GM12878 (cell line): ENCODE measurements around the gene PPP1R7. TPM values are rescaled to one million over a fixed set of nuclear protein-coding genes. Genes with fewer than 3 reads are reported as not detected.
A peak's percentile ranks its signal among the peaks of the same experiment; 100 is the strongest.

Source experiments
- CHD1 ChIP-seq: IDR thresholded peaks from 2 replicates; pipeline ENCODE4 v1.6.1; 2012; ENCODE audit warnings: low read depth, low read length, improper control_type of control experiment
- CREB1 ChIP-seq: IDR thresholded peaks from 2 replicates; pipeline ENCODE4 v1.6.1; 2012; ENCODE audit warnings: low read depth, mild to moderate bottlenecking, inconsistent platforms
- CREM ChIP-seq: IDR thresholded peaks from 2 replicates; pipeline ENCODE4 v1.6.1; 2014; ENCODE audit warnings: antibody characterized with exemption, low read depth
- CTCF ChIP-seq, 3 experiments: IDR thresholded peaks in 2 of 3; conservative IDR thresholded peaks in 1 of 3; 2 replicates each; pipeline ENCODE4 v1.5.1; 2011; ENCODE audit warnings: low read depth in 3 of 3, low read length in 3 of 3, mild to moderate bottlenecking in 3 of 3, control low read depth in 2 of 3, moderate library complexity in 2 of 3, inconsistent platforms in 1 of 3, mixed read lengths in 1 of 3; ENCODE audit not compliant: control insufficient read depth in 2 of 3, insufficient read depth in 1 of 3; ENCODE audit errors: extremely low read depth in 1 of 3
- E4F1 ChIP-seq: fragments of 450-650 bp; IDR thresholded peaks from 2 replicates; pipeline ENCODE4 v1.6.1; 2018; ENCODE audit warnings: borderline replicate concordance, mild to moderate bottlenecking; ENCODE audit not compliant: partially characterized antibody
- ELK1 ChIP-seq: IDR thresholded peaks from 2 replicates; pipeline ENCODE4 v1.6.1; 2012; ENCODE audit warnings: low read depth, low read length, improper control_type of control experiment
- EZH2 ChIP-seq: IDR thresholded peaks from 2 replicates; pipeline ENCODE4 v1.6.1; 2012; ENCODE audit warnings: low read depth, mild to moderate bottlenecking, control low read depth, inconsistent platforms, low read length, borderline replicate concordance; ENCODE audit not compliant: control insufficient read depth
- GATAD2B ChIP-seq: fragments of 450-650 bp; conservative IDR thresholded peaks from 2 replicates; pipeline ENCODE4 v1.6.1; 2017; ENCODE audit warnings: low read depth, mild to moderate bottlenecking, moderate library complexity
- MAX ChIP-seq: IDR thresholded peaks from 2 replicates; pipeline ENCODE4 v1.6.1; 2012; ENCODE audit warnings: low read depth, low read length, improper control_type of control experiment
- NKRF ChIP-seq: fragments of 450-650 bp; conservative IDR thresholded peaks from 2 replicates; pipeline ENCODE4 v1.6.1; 2017; ENCODE audit warnings: mild to moderate bottlenecking, moderate library complexity
- NR2C1 ChIP-seq: fragments of 450-650 bp; IDR thresholded peaks from 2 replicates; pipeline ENCODE4 v1.6.1; 2017; ENCODE audit warnings: antibody characterized with exemption, mild to moderate bottlenecking, moderate library complexity
- PKNOX1 ChIP-seq: fragments of 450-650 bp; IDR thresholded peaks from 2 replicates; pipeline ENCODE4 v1.6.1; 2016; ENCODE audit warnings: mild to moderate bottlenecking
- PML ChIP-seq: IDR thresholded peaks from 2 replicates; pipeline ENCODE4 v1.6.1; 2012; ENCODE audit warnings: low read length, inconsistent platforms
- POU2F2 ChIP-seq: IDR thresholded peaks from 3 replicates; pipeline ENCODE4 v1.6.1; 2011; ENCODE audit warnings: low read depth, mild to moderate bottlenecking, low read length, borderline replicate concordance
- RBBP5 ChIP-seq: fragments of 200-600 bp; sonication (generic); conservative IDR thresholded peaks from 2 replicates; pipeline ENCODE4 v1.6.1; 2016
- SREBF2 ChIP-seq: IDR thresholded peaks from 2 replicates; pipeline ENCODE4 v1.6.1; 2012; ENCODE audit warnings: mild to moderate bottlenecking, low read length
- YBX1 ChIP-seq: fragments of 450-650 bp; IDR thresholded peaks from 2 replicates; pipeline ENCODE4 v1.6.1; 2016; ENCODE audit warnings: antibody characterized with exemption
- ZNF622 ChIP-seq: fragments of 450-650 bp; IDR thresholded peaks from 2 replicates; pipeline ENCODE4 v1.6.1; 2017; ENCODE audit warnings: mild to moderate bottlenecking, inconsistent platforms
- polyA plus RNA-seq, 11 experiments: library from polyadenylated mRNA; depleted of rRNA in 4 of 11; unstranded in 6 of 11; stranded (reverse) in 5 of 11; fragments of >200 nt; fragmentation: Nextera tagmentation in 4 of 11; fragmentation: Illumina TruSeq in 1 of 11; extraction: Ambion mirVana in 4 of 11; extraction: Trizol in 1 of 11; gene quantifications; 1 replicate in 1 of 11; 2 replicates in 10 of 11; pipeline versions ENCODE4 v1.2.1 to v1.2.3, GENCODE V29; 2011 to 2016; ENCODE audit warnings: inconsistent platforms in 2 of 11, missing spikeins in 2 of 11, low read depth in 1 of 11
- total RNA-seq, 4 experiments: library from RNA; depleted of rRNA in 3 of 4; stranded (reverse); fragments of >200 nt in 3 of 4; fragmentation: Illumina TruSeq in 1 of 4; extraction: Trizol in 1 of 4; gene quantifications; 2 replicates each; pipeline versions ENCODE4 v1.2.1 to v1.2.3, GENCODE V29; 2013 to 2021

Gene PPP1R7
- total and polyA plus RNA-seq, 10 of the 15 experiments (the other 5 are each of a cell fraction or from before 2014, with no cell fraction given), result 78.5 to 174 (median 93.7) TPM

- TF ChIP-seq E4F1, result peak; percentile 46
- peak; percentile 92 for TF ChIP-seq CREM
- no peak for TF ChIP-seq CTCF (IDR thresholded peaks at IDR 0.05 in 2 of 3, conservative IDR thresholded peaks at IDR 0.05 in 1 of 3; ENCODE audit: control insufficient read depth in 2 of 3, extremely low read depth in 1 of 3, insufficient read depth in 1 of 3, low read depth in 3 of 3, low read length in 3 of 3)
- peak; percentile 49; the same call in 1 of the 2 replicates for TF ChIP-seq RBBP5
- peak; percentile 75 for TF ChIP-seq PML
- TF ChIP-seq ELK1, result peak; percentile 96
- peak; percentile 91 for TF ChIP-seq POU2F2
- TF ChIP-seq EZH2, result no peak
- TF ChIP-seq CREB1, result peak; percentile 86
- peak; percentile 69 for TF ChIP-seq MAX
- TF ChIP-seq NR2C1, result peak; percentile 70
- no peak for TF ChIP-seq ZNF622
- peak; percentile 79 for TF ChIP-seq PKNOX1
- peak; percentile 68 for TF ChIP-seq NKRF
- TF ChIP-seq CHD1, result 0 out of 2 replicates have a peak, but pooled peaks have one; percentile 44
- peak; percentile 97 for TF ChIP-seq GATAD2B
- TF ChIP-seq SREBF2, result peak; percentile 66; the same call in 1 of the 2 replicates
- no peak for TF ChIP-seq YBX1
Observed at GRCh38 chr2:241102239-241102803, 47.9 kb upstream of the PPP1R7 start, which contains the start of gene MTERF4 (continued).
